Measurements from ENCODE around the gene ARNT2. TPM values are rescaled to one million over a fixed set of nuclear protein-coding genes. Genes with fewer than 3 reads are reported as not detected.

Gene ARNT2
- polyA plus RNA-seq, 3 donors, result 58.7 to 65.8 (median 61.3) TPM

Other genes with a start within 250 kb of the ARNT2 start
- gene CTXND1, start 152.2 kb upstream of the ARNT2 start, polyA plus RNA-seq (ENCODE audit: insufficient read length in 3 of 3), result 10 to 100 TPM in 2 of 3 donors, 1 to 10 TPM in 1; 8.0 to 12.2 (median 11.9) TPM